HepG2 (cell line): Measurements from ENCODE around the gene PTGDS. TPM values are rescaled to one million over a fixed set of nuclear protein-coding genes. Genes with fewer than 3 reads are reported as not detected.
A peak's percentile ranks its signal among the peaks of the same experiment; 100 is the strongest.

Experiments used
- ATAC-seq: fragments of 200-7000 bp; cut with Tn5 transposase; 3 replicates; pipeline ENCODE4 v1.9.1; 2020; ENCODE audit warnings: mild to moderate bottlenecking, moderate library complexity
- BruUV-seq: library from RNA; stranded (reverse); fragments of 400-500 nt; replicated peaks from 2 replicates; lab custom pipeline; 2021; lab: Mats Ljungman, UMichigan
- CTCF ChIA-PET: fragments of 300-600 bp; formaldehyde crosslinking; extraction: SDS; loops from one replicate; lab custom pipeline; 2021; ENCODE audit warnings: low total read pairs, inconsistent platforms, low intra/inter-chr PET ratio; lab: Yijun Ruan, JAX
- POLR2A ChIA-PET: fragments of 350-600 bp; sonication (Branson Sonifier 250); formaldehyde crosslinking; loops from one replicate; lab custom pipeline; 2020; ENCODE audit warnings: antibody characterized with exemption, inconsistent platforms; lab: Yijun Ruan, JAX
- DNase-seq: peaks from one replicate; pipeline ENCODE4 v3.0.0-alpha.2; 2015; ENCODE audit warnings: low spot score
- FAIRE-seq: peaks from 3 replicates; lab custom pipeline; 2011; peaks lifted over from hg19 to GRCh38; lab: Jason Lieb, UNC
- H2AFZ ChIP-seq: one replicate; pipeline ENCODE4 v1.6.1; 2011; ENCODE audit warnings: low read length, inconsistent platforms
- H3K27ac ChIP-seq: fragments of 300-600 bp; 3 replicates; pipeline ENCODE4 v1.8.0; 2011; ENCODE audit warnings: mixed run types, mild to moderate bottlenecking, mixed read lengths, low read length, inconsistent platforms; ENCODE audit not compliant: insufficient read depth; ENCODE audit errors: extremely low read length
- H3K27me3 ChIP-seq, 2 experiments: fragments of 200-600 bp in 1 of 2; 2 replicates in 1 of 2; 3 replicates in 1 of 2; pipeline versions ENCODE4 v1.6.0 to v1.8.0; 2011; ENCODE audit warnings: low read length in 2 of 2, mild to moderate bottlenecking in 2 of 2, moderate library complexity in 2 of 2, inconsistent platforms in 1 of 2; ENCODE audit not compliant: insufficient read depth in 2 of 2, control insufficient read depth in 1 of 2
- H3K36me3 ChIP-seq, 2 experiments: fragments of 200-600 bp in 1 of 2; replicated peaks in 1 of 2; 2 replicates in 1 of 2; 3 replicates in 1 of 2; pipeline versions ENCODE4 v1.5.1 to v1.8.0; 2011; ENCODE audit warnings: low read length in 2 of 2, inconsistent platforms in 1 of 2; ENCODE audit not compliant: insufficient read depth in 2 of 2, control insufficient read depth in 1 of 2
- H3K4me1 ChIP-seq: 2 replicates; pipeline ENCODE4 v1.5.1; 2012; ENCODE audit warnings: low read length, inconsistent platforms; ENCODE audit not compliant: insufficient read depth
- H3K4me2 ChIP-seq: 2 replicates; pipeline ENCODE4 v1.6.0; 2011; ENCODE audit warnings: low read depth, low read length, inconsistent platforms
- H3K4me3 ChIP-seq, 3 experiments: fragments of 200-600 bp in 1 of 3; sonication (generic), shearing (Covaris generic) in 1 of 3; replicated peaks in 1 of 3; 2 replicates each; pipeline ENCODE4 v1.5.1; 2011 to 2016; ENCODE audit warnings: low read length in 3 of 3, inconsistent platforms in 2 of 3, low read depth in 2 of 3, mild to moderate bottlenecking in 2 of 3, control low read depth in 1 of 3, mixed read lengths in 1 of 3; ENCODE audit not compliant: insufficient read depth in 1 of 3
- H3K79me2 ChIP-seq: one replicate; pipeline ENCODE4 v1.6.1; 2011; ENCODE audit warnings: low read length, inconsistent platforms; ENCODE audit not compliant: insufficient read depth
- H3K9ac ChIP-seq: 2 replicates; pipeline ENCODE4 v1.6.0; 2011; ENCODE audit warnings: mild to moderate bottlenecking, low read depth, low read length, inconsistent platforms; ENCODE audit not compliant: insufficient read depth
- H3K9me3 ChIP-seq: 2 replicates; pipeline ENCODE4 v1.5.1; 2012; ENCODE audit warnings: mild to moderate bottlenecking, low read length
- H4K20me1 ChIP-seq: 2 replicates; pipeline ENCODE4 v1.6.0; 2011; ENCODE audit warnings: inconsistent platforms, mild to moderate bottlenecking, low read length, moderate library complexity; ENCODE audit not compliant: insufficient read depth
- AGO2 ChIP-seq: fragments of 200-400 bp; formaldehyde crosslinking; optimal IDR thresholded peaks from 2 replicates; pipeline ENCODE3; 2017; ENCODE audit warnings: mild to moderate bottlenecking, low read depth, low read length, moderate library complexity
- ATF5 ChIP-seq: sonication (generic); formaldehyde crosslinking; IDR thresholded peaks from 2 replicates; pipeline ENCODE4 v1.4.0; 2020; ENCODE audit warnings: mild to moderate bottlenecking, low read depth, missing genetic modification reagents
- FIP1L1 ChIP-seq: fragments of 200-400 bp; formaldehyde crosslinking; IDR thresholded peaks from 2 replicates; pipeline ENCODE4 v1.6.1; 2018; ENCODE audit warnings: low read depth, mild to moderate bottlenecking, low read length, moderate library complexity, borderline replicate concordance; ENCODE audit not compliant: insufficient read depth
- FLYWCH1 ChIP-seq: sonication (generic); formaldehyde crosslinking; IDR thresholded peaks from 2 replicates; pipeline ENCODE4 v1.8.1; 2023; ENCODE audit warnings: mild to moderate bottlenecking, missing genetic modification reagents
- KLF12 ChIP-seq: sonication (generic); formaldehyde crosslinking; IDR thresholded peaks from 2 replicates; pipeline ENCODE4 v1.4.0; 2020; ENCODE audit warnings: missing genetic modification reagents, borderline replicate concordance
- KLF15 ChIP-seq: sonication (generic); formaldehyde crosslinking; IDR thresholded peaks from 2 replicates; pipeline ENCODE4 v1.8.1; 2023; ENCODE audit warnings: borderline replicate concordance, mild to moderate bottlenecking, inconsistent platforms, missing genetic modification reagents, mixed read lengths
- MEIS2 ChIP-seq: sonication (generic); formaldehyde crosslinking; IDR thresholded peaks from 2 replicates; pipeline ENCODE4 v1.9.0; 2021; ENCODE audit warnings: mild to moderate bottlenecking, missing genetic modification reagents
- MIER2 ChIP-seq: IDR thresholded peaks from 2 replicates; pipeline ENCODE4 v1.6.1; 2016; ENCODE audit warnings: missing biosample characterization, missing genetic modification reagents
- PHF21A ChIP-seq: sonication (generic); formaldehyde crosslinking; IDR thresholded peaks from 2 replicates; pipeline ENCODE4 v1.5.0; 2020; ENCODE audit warnings: mild to moderate bottlenecking, missing genetic modification reagents
- SMARCE1 ChIP-seq: fragments of 450-650 bp; IDR thresholded peaks from 2 replicates; pipeline ENCODE4 v1.6.1; 2017; ENCODE audit warnings: borderline replicate concordance
- TRIM24 ChIP-seq: sonication (generic); formaldehyde crosslinking; IDR thresholded peaks from 2 replicates; pipeline ENCODE4 v1.8.0; 2022; ENCODE audit warnings: mild to moderate bottlenecking, missing genetic modification reagents
- U2AF1 ChIP-seq: fragments of 200-400 bp; formaldehyde crosslinking; optimal IDR thresholded peaks from 2 replicates; pipeline ENCODE3; 2017; ENCODE audit warnings: mild to moderate bottlenecking, low read depth, low read length
- ZNF510 ChIP-seq: sonication (generic); formaldehyde crosslinking; IDR thresholded peaks from 2 replicates; pipeline ENCODE4 v1.4.0; 2020; ENCODE audit warnings: low read depth, mild to moderate bottlenecking, missing genetic modification reagents
- ZNF546 ChIP-seq: sonication (generic); formaldehyde crosslinking; conservative IDR thresholded peaks from 2 replicates; pipeline ENCODE4 v1.8.1; 2023; ENCODE audit warnings: mild to moderate bottlenecking, missing genetic modification reagents
- ZNF550 ChIP-seq: sonication (generic); formaldehyde crosslinking; IDR thresholded peaks from 2 replicates; pipeline ENCODE4 v1.4.0; 2020; ENCODE audit warnings: mild to moderate bottlenecking, missing genetic modification reagents, borderline replicate concordance
- ZNF75D ChIP-seq: sonication (generic); formaldehyde crosslinking; IDR thresholded peaks from 2 replicates; pipeline ENCODE4 v1.8.1; 2023; ENCODE audit warnings: missing genetic modification reagents, mild to moderate bottlenecking, borderline replicate concordance
- ZNF781 ChIP-seq: sonication (generic); formaldehyde crosslinking; IDR thresholded peaks from 2 replicates; pipeline ENCODE4 v1.5.1; 2020; ENCODE audit warnings: borderline replicate concordance, mild to moderate bottlenecking, missing genetic modification reagents; ENCODE audit errors: not compliant biosample characterization
- WGBS: methylation state at CpG from one replicate; pipeline ENCODE4 v1.1.6; 2017; ENCODE audit warnings: low lambda C conversion rate; 5-methylcytosine and 5-hydroxymethylcytosine counted together
- in situ Hi-C: cut with HindIII; loops from 2 replicates; pipeline ENCODE4 v1.10.0; 2017; ENCODE audit warnings: low pct_unique_long_range_greater_than_20kb; ENCODE audit not compliant: extremely low pct_ligation_motif_present
- intact Hi-C: fragments of 100-400 bp; cut with micrococcal nuclease; formaldehyde crosslinking; loops from one replicate; pipeline ENCODE4 v1.10.0; 2022; ENCODE audit not compliant: unreplicated experiment
- polyA plus RNA-seq, 8 experiments: library from polyadenylated mRNA; depleted of rRNA in 3 of 8; stranded (reverse) in 7 of 8; unstranded in 1 of 8; fragments of >200 nt; fragmentation: Illumina TruSeq in 4 of 8; extraction: Trizol in 4 of 8; gene quantifications; 2 replicates each; pipeline versions ENCODE4 v1.2.1 to v1.2.3, GENCODE V29; 2011 to 2016; ENCODE audit warnings: low read depth in 4 of 8, missing spikeins in 1 of 8, mixed read lengths in 1 of 8; ENCODE audit not compliant: insufficient read depth in 1 of 8
- total RNA-seq, 5 experiments: library from RNA; depleted of rRNA; stranded (reverse); fragments of >200 nt; fragmentation: Illumina TruSeq; extraction: Trizol; gene quantifications; 2 replicates each; pipeline ENCODE4 v1.2.3, GENCODE V29; 2016; ENCODE audit warnings: low read depth in 1 of 5
- TF ChIP-seq, protein P1 (sequence below): sonication (generic); formaldehyde crosslinking; IDR thresholded peaks from 2 replicates; pipeline ENCODE4 v1.5.1; 2020; ENCODE audit warnings: missing genetic modification reagents, mild to moderate bottlenecking, borderline replicate concordance

Gene PTGDS
- total and polyA plus RNA-seq, 2 of the 13 experiments (the other 11 are each of a cell fraction or from before 2014, with no cell fraction given) = 0.33 to 0.50 TPM

DNA sequence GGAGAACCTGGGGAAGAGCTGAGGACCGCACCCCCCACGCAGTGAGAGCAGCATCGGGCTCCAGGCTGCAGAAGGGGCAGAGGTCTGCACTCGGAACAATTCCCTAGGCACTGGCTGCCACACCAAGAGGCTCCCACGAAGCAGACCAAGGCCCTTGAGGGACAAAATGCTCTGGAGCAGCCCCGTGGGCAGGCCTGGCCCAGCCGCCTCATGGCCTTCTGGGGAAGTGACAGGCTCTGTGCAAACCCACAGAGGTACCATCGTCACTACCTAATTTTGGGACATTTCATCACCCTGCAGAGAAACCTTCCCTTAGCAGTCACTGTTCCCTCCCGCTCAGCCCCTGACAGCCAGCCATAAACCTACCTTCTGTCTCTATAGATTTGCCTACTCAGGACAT, 48.7 kb upstream of the PTGDS start:
- no peak overlapping the region for H2AFZ ChIP-seq
- no peak overlapping the region for H3K4me2 ChIP-seq
- no peak overlapping the region for H3K27ac ChIP-seq
- H3K79me2 ChIP-seq = no peaks in the 10 kb centered on the region
- TF ChIP-seq AGO2 = peak; percentile 50
- no peak for TF ChIP-seq MEIS2 (CRISPR knock-in tag)
- TF ChIP-seq, protein P1, sequence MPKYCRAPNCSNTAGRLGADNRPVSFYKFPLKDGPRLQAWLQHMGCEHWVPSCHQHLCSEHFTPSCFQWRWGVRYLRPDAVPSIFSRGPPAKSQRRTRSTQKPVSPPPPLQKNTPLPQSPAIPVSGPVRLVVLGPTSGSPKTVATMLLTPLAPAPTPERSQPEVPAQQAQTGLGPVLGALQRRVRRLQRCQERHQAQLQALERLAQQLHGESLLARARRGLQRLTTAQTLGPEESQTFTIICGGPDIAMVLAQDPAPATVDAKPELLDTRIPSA (CRISPR knock-in tag) = no peak
- BruUV-seq = no TSS peak
- H4K20me1 ChIP-seq = no peaks in the 10 kb centered on the region
- no peak for FAIRE-seq
- H3K36me3 ChIP-seq = peaks cover 4 to 17% of the 10 kb centered on the region in 2 experiments; a peak in 2 of 5 replicates
- in situ Hi-C loops = no loop called here
- no peak overlapping the region for H3K9ac ChIP-seq
- peaks cover 7% of the 10 kb centered on the region for H3K4me1 ChIP-seq
- POLR2A ChIA-PET = no interaction called here
- CTCF ChIA-PET = no interaction called here
- WGBS = 80% methylated on average over 2 of the region's 9 CpGs
- intact Hi-C loops = loop anchor here (5.0 kb wide), 1 partner anchor 141 kb away; no protein-coding TSS in a partner anchor
- no peak for DNase-seq
- ATAC-seq = no peak
- H3K4me3 ChIP-seq = no peak overlapping the region
- no peaks in the 10 kb centered on the region for H3K9me3 ChIP-seq
- no peaks in the 10 kb centered on the region for H3K27me3 ChIP-seq

GRCh38 chr9:136930014-136930413, 47.3 kb upstream of the PTGDS start:
- no peak overlapping the region for H3K4me3 ChIP-seq
- H3K9me3 ChIP-seq = no peaks in the 10 kb centered on the region
- no peak overlapping the region for H3K4me2 ChIP-seq
- BruUV-seq = no TSS peak
- in situ Hi-C loops (no loop called here), intact Hi-C loops (no loop called here)
- FAIRE-seq = no peak
- ChIA-PET POLR2A (no interaction called here), CTCF (no interaction called here)
- H3K9ac ChIP-seq = no peak overlapping the region
- H3K36me3 ChIP-seq = peaks cover 2 to 11% of the 10 kb centered on the region in 2 experiments; a peak in 2 of 5 replicates
- peaks cover 20% of the 10 kb centered on the region for H3K4me1 ChIP-seq
- H3K27me3 ChIP-seq = no peaks in the 10 kb centered on the region
- H3K27ac ChIP-seq = no peak overlapping the region
- H3K79me2 ChIP-seq = no peaks in the 10 kb centered on the region
- H2AFZ ChIP-seq = no peak overlapping the region
- no peak for ATAC-seq
- TF ChIP-seq ZNF550 (CRISPR knock-in tag) (no peak), U2AF1 (no peak), FLYWCH1 (CRISPR knock-in tag) (no peak), ZNF510 (CRISPR knock-in tag) (no peak), ZNF546 (CRISPR knock-in tag) (no peak), ATF5 (no peak), PHF21A (CRISPR knock-in tag) (no peak), FIP1L1 (no peak), KLF12 (no peak), MIER2 (no peak), SMARCE1 (no peak), TRIM24 (CRISPR knock-in tag) (no peak), ZNF781 (CRISPR knock-in tag) (no peak), KLF15 (no peak), ZNF75D (no peak)
- WGBS = 95% methylated on average over 4 of the region's 4 CpGs
- no peaks in the 10 kb centered on the region for H4K20me1 ChIP-seq
- no peak for DNase-seq
